ENCODE data around the gene NCS1. TPM values are rescaled to one million over a fixed set of nuclear protein-coding genes. Genes with fewer than 3 reads are reported as not detected.

Gene NCS1
- polyA plus RNA-seq, 3 donors: not detected

- H3K4me2 ChIP-seq (replicated peaks; ENCODE audit: extremely low read depth, low read length, poor library complexity, severe bottlenecking): no peak overlapping the region
- peak; percentile 70 for TF ChIP-seq CTCF (IDR thresholded peaks at IDR 0.05)
Observed at GRCh38 chr9:130236436-130236985, 64.3 kb downstream of the NCS1 start.

GRCh38 chr9:130237076-130237475 lies 64.9 kb downstream of the NCS1 start:
- Mint-ChIP-seq H3K4me1 (peaks cover 13% of the 10 kb centered on the region), H3K4me3 (no peak overlapping the region), H3K27ac (no peak overlapping the region), H3K27me3 (ENCODE audit: low read depth in 3 of 3) (peaks cover 2 to 6% (median 4%) of the 10 kb centered on the region in 3 donors), H3K9me3 (peaks cover 0 to 2% (median 0%) of the 10 kb centered on the region in 7 donors), H3K36me3 (no peaks in the 10 kb centered on the region)
- Histone ChIP-seq H3K79me2 (ENCODE audit: insufficient read depth, low read length) (no peaks in the 10 kb centered on the region), H3K36me3 (replicated peaks in 1 of 2; ENCODE audit: control insufficient read depth in 1 of 2, insufficient read depth in 2 of 2, low read length in 2 of 2) (no peaks in the 10 kb centered on the region), H3K9me3 (replicated peaks in 1 of 2; ENCODE audit: control insufficient read depth in 1 of 2, insufficient read depth in 1 of 2, low read length in 2 of 2) (no peaks in the 10 kb centered on the region), H3K4me3 (replicated peaks in 1 of 3; ENCODE audit: low read depth in 2 of 3, low read length in 3 of 3) (no peak overlapping the region), H3K9ac (ENCODE audit: insufficient read depth, low read length, poor library complexity, severe bottlenecking) (no peak overlapping the region), H3K4me1 (ENCODE audit: control insufficient read depth in 1 of 2, insufficient read depth in 2 of 2, low read length in 2 of 2) (peaks cover 5 to 12% of the 10 kb centered on the region in 2 donors), H4K20me1 (ENCODE audit: insufficient read depth, low read length) (no peaks in the 10 kb centered on the region), H3K27ac (ENCODE audit: low read depth in 1 of 2, low read length in 2 of 2) (no peak overlapping the region), H3K4me2 (replicated peaks; ENCODE audit: extremely low read depth, low read length, poor library complexity, severe bottlenecking) (no peak overlapping the region), H3K27me3 (ENCODE audit: control insufficient read depth in 2 of 2, insufficient read depth in 2 of 2, low read length in 2 of 2) (no peaks in the 10 kb centered on the region), H2AFZ (ENCODE audit: insufficient read depth, low read depth, low read length, poor library complexity, severe bottlenecking) (no peak overlapping the region)
- no peak for DNase-seq
- intact Hi-C loops (cut with micrococcal nuclease): loop anchor here in 1 of 2 donors (10.0 kb wide), 1 partner anchor 352 kb away; no protein-coding TSS in a partner anchor
- WGBS (ENCODE audit: insufficient coverage): 97% methylated on average over 11 of the region's 11 CpGs
- TF ChIP-seq CTCF (IDR thresholded peaks at IDR 0.05): no peak

More at GRCh38 chr9:130236436-130236985, 64.3 kb downstream of the NCS1 start:
- no peak overlapping the region for H3K4me3 ChIP-seq (replicated peaks in 1 of 3; ENCODE audit: low read depth in 2 of 3, low read length in 3 of 3)
- no peak overlapping the region for H3K27ac Mint-ChIP-seq
- H3K27me3 ChIP-seq (ENCODE audit: control insufficient read depth in 2 of 2, insufficient read depth in 2 of 2, low read length in 2 of 2): no peaks in the 10 kb centered on the region
- H3K27ac ChIP-seq (ENCODE audit: low read depth in 1 of 2, low read length in 2 of 2): no peak overlapping the region
- peaks cover 3 to 4% (median 3%) of the 10 kb centered on the region in 3 donors for H3K27me3 Mint-ChIP-seq (ENCODE audit: low read depth in 3 of 3)
- peaks cover 13% of the 10 kb centered on the region for H3K4me1 Mint-ChIP-seq
- no peak for DNase-seq
- H3K9ac ChIP-seq (ENCODE audit: insufficient read depth, low read length, poor library complexity, severe bottlenecking): no peak overlapping the region
- H4K20me1 ChIP-seq (ENCODE audit: insufficient read depth, low read length): no peaks in the 10 kb centered on the region
- H3K9me3 ChIP-seq (replicated peaks in 1 of 2; ENCODE audit: control insufficient read depth in 1 of 2, insufficient read depth in 1 of 2, low read length in 2 of 2): no peaks in the 10 kb centered on the region
- H3K79me2 ChIP-seq (ENCODE audit: insufficient read depth, low read length): no peaks in the 10 kb centered on the region
- intact Hi-C loops (cut with micrococcal nuclease): loop anchor here (1.0 to 10.0 kb wide), 2 partner anchors 129 to 352 kb away; no protein-coding TSS in a partner anchor
- 65% methylated on average over 4 of the region's 10 CpGs for WGBS (ENCODE audit: insufficient coverage)
- no peak overlapping the region for H3K4me3 Mint-ChIP-seq
- no peaks in the 10 kb centered on the region for H3K36me3 ChIP-seq (replicated peaks in 1 of 2; ENCODE audit: control insufficient read depth in 1 of 2, insufficient read depth in 2 of 2, low read length in 2 of 2)
- no peaks in the 10 kb centered on the region for H3K36me3 Mint-ChIP-seq
- H2AFZ ChIP-seq (ENCODE audit: insufficient read depth, low read depth, low read length, poor library complexity, severe bottlenecking): peak overlapping the region; percentile 70
- H3K9me3 Mint-ChIP-seq: peaks cover 0 to 2% (median 0%) of the 10 kb centered on the region in 7 donors
- H3K4me1 ChIP-seq (ENCODE audit: control insufficient read depth in 1 of 2, insufficient read depth in 2 of 2, low read length in 2 of 2): peaks cover 5 to 12% of the 10 kb centered on the region in 2 donors
